ENCODE results near the gene ADRM1. TPM values are rescaled to one million over a fixed set of nuclear protein-coding genes. Genes with fewer than 3 reads are reported as not detected.

ADRM1 gene
- total RNA-seq, 1 donor from 2014 or later = 125 TPM

DNA sequence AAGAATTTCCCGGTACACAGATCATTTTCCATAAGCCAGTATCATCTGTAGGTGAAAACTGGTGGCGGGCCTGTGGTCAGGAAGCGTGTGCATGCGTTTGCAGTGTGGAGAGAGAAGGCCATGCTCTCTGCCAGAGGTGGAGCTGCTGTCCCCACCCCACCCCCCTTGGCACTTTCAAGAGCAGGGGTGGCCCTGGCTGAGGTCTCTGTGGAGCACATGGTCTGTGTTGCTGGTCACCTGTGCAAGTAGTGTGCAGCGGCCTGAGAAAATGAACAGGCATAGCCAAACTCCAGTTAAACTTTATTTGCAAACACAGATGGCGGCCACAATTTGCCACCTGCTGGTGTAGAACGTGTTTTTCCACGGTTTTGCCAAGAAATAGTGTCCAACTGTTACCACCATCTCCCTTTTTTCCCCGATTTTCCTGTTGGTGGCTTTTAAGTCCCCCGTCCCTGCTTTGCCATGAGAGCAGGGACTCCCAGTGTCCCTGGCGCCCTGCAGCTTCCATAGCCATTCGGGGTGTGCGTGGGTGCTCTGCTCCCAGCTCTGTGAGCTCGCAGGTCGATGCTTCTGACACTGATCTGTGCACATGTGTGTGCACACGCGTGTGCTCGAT lies 2.5 kb downstream of the ADRM1 start:
- Histone ChIP-seq H3K27ac (ENCODE audit: low read depth, low read length) (no peak overlapping the region), H3K27me3 (ENCODE audit: insufficient read depth, low read length) (no peaks in the 10 kb centered on the region), H3K4me2 (ENCODE audit: low read length) (peak overlapping the region; percentile 99), H3K4me1 (ENCODE audit: insufficient read depth, low read length) (peaks cover 19% of the 10 kb centered on the region), H3K36me3 (ENCODE audit: insufficient read depth, low read length) (peaks cover 14% of the 10 kb centered on the region), H3K9me3 (ENCODE audit: insufficient read depth, low read depth, low read length) (no peaks in the 10 kb centered on the region), H2AFZ (ENCODE audit: low read depth, low read length) (no peak overlapping the region), H3K9ac (ENCODE audit: low read length) (peak overlapping the region; percentile 95), H4K20me1 (ENCODE audit: insufficient read depth, low read length) (peaks cover 58% of the 10 kb centered on the region), H3K79me2 (ENCODE audit: insufficient read depth, low read length) (peaks cover 48% of the 10 kb centered on the region), H3K4me3 (ENCODE audit: insufficient read depth, low read depth, low read length) (peak overlapping the region; percentile 99)
- Mint-ChIP-seq H3K27me3 (ENCODE audit: low read depth, unreplicated experiment) (no peaks in the 10 kb centered on the region), H3K4me3 (ENCODE audit: unreplicated experiment) (peak overlapping the region; percentile 99), H3K9me3 (ENCODE audit: unreplicated experiment) (no peaks in the 10 kb centered on the region), H3K27ac (ENCODE audit: unreplicated experiment) (peak overlapping the region; percentile 26), H3K4me1 (ENCODE audit: low read depth, unreplicated experiment) (peaks cover 7% of the 10 kb centered on the region), H3K36me3 (ENCODE audit: low read depth, unreplicated experiment) (peaks cover 6% of the 10 kb centered on the region)
- no peak for TF ChIP-seq EZH2 (IDR thresholded peaks at IDR 0.05; ENCODE audit: insufficient read depth, low read length)
- TF ChIP-seq, protein P1, sequence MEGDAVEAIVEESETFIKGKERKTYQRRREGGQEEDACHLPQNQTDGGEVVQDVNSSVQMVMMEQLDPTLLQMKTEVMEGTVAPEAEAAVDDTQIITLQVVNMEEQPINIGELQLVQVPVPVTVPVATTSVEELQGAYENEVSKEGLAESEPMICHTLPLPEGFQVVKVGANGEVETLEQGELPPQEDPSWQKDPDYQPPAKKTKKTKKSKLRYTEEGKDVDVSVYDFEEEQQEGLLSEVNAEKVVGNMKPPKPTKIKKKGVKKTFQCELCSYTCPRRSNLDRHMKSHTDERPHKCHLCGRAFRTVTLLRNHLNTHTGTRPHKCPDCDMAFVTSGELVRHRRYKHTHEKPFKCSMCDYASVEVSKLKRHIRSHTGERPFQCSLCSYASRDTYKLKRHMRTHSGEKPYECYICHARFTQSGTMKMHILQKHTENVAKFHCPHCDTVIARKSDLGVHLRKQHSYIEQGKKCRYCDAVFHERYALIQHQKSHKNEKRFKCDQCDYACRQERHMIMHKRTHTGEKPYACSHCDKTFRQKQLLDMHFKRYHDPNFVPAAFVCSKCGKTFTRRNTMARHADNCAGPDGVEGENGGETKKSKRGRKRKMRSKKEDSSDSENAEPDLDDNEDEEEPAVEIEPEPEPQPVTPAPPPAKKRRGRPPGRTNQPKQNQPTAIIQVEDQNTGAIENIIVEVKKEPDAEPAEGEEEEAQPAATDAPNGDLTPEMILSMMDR (IDR thresholded peaks at IDR 0.05; ENCODE audit: insufficient read depth, low read depth, low read length) = no peak
- FAIRE-seq (no peak), DNase-seq (ENCODE audit: low read depth) (no peak)

DNA sequence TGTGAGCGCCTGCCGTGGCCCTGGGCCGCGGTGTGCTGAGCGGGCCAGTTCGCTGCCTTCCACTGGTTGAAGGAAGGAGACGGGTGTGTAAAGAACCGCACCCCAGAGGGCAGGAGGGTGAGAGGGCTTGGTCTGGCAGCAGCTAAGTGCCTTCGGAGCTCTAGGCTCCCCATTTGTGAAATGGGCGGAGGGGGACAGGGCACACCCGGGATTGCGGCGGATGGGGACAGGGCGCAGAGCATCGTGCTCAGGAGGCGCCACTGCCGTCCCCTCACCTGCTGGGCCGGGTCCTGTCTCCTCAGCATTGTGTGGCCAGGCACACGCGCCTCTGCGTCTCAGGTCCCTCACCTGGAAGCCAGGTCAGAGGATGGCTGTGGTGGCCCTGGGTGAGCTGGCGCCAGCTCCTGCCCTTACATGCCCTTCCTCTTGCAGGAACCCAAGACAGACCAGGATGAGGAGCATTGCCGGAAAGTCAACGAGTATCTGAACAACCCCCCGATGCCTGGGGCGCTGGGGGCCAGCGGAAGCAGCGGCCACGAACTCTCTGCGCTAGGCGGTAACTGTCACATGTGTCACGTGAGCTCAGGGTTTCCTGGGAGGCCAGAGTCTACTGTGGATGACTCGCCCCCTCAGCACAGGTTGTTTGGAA lies 3.1 kb downstream of the ADRM1 start:
- H3K79me2 ChIP-seq (ENCODE audit: insufficient read depth, low read length) = peaks cover 48% of the 10 kb centered on the region
- no peak for DNase-seq (ENCODE audit: low read depth)
- no peaks in the 10 kb centered on the region for H3K27me3 ChIP-seq (ENCODE audit: insufficient read depth, low read length)
- H3K9ac ChIP-seq (ENCODE audit: low read length) = no peak overlapping the region
- no peak overlapping the region for H2AFZ ChIP-seq (ENCODE audit: low read depth, low read length)
- no peaks in the 10 kb centered on the region for H3K9me3 ChIP-seq (ENCODE audit: insufficient read depth, low read depth, low read length)
- H3K36me3 ChIP-seq (ENCODE audit: insufficient read depth, low read length) = peaks cover 14% of the 10 kb centered on the region
- Mint-ChIP-seq H3K9me3 (ENCODE audit: unreplicated experiment) (no peaks in the 10 kb centered on the region), H3K4me1 (ENCODE audit: low read depth, unreplicated experiment) (peaks cover 7% of the 10 kb centered on the region), H3K27me3 (ENCODE audit: low read depth, unreplicated experiment) (no peaks in the 10 kb centered on the region), H3K4me3 (ENCODE audit: unreplicated experiment) (peak overlapping the region; percentile 99), H3K27ac (ENCODE audit: unreplicated experiment) (peak overlapping the region; percentile 26), H3K36me3 (ENCODE audit: low read depth, unreplicated experiment) (peaks cover 6% of the 10 kb centered on the region)
- no peak overlapping the region for H3K4me3 ChIP-seq (ENCODE audit: insufficient read depth, low read depth, low read length)
- TF ChIP-seq, protein P1 (IDR thresholded peaks at IDR 0.05; ENCODE audit: insufficient read depth, low read depth, low read length) = no peak
- no peak for FAIRE-seq
- H3K4me2 ChIP-seq (ENCODE audit: low read length) = peak overlapping the region; percentile 99
- peaks cover 19% of the 10 kb centered on the region for H3K4me1 ChIP-seq (ENCODE audit: insufficient read depth, low read length)
- no peak overlapping the region for H3K27ac ChIP-seq (ENCODE audit: low read depth, low read length)
- peaks cover 58% of the 10 kb centered on the region for H4K20me1 ChIP-seq (ENCODE audit: insufficient read depth, low read length)

All from astrocyte (in vitro differentiated cells and primary cell).